ENCODE data around the gene FGF4.

GRCh38 chr11:69804769-69805508, 29.8 kb upstream of the FGF4 start:
- no peak for TF ChIP-seq ARNT (IDR thresholded peaks at IDR 0.05)
- no peak for TF ChIP-seq BHLHE40 (IDR thresholded peaks at IDR 0.05; ENCODE audit: borderline replicate concordance)
- no peak for TF ChIP-seq ELF4 (IDR thresholded peaks at IDR 0.05)
- no peak for TF ChIP-seq SP1 (IDR thresholded peaks at IDR 0.05)
- TF ChIP-seq SUZ12 (IDR thresholded peaks at IDR 0.05) = no peak
- no peak for TF ChIP-seq HDGF (IDR thresholded peaks at IDR 0.05; ENCODE audit: borderline replicate concordance)
- TF ChIP-seq NFRKB (IDR thresholded peaks at IDR 0.05) = no peak
- no peak for TF ChIP-seq TARDBP (IDR thresholded peaks at IDR 0.05)
- TF ChIP-seq FOXM1 (IDR thresholded peaks at IDR 0.05; ENCODE audit: borderline replicate concordance) = no peak

Data from HEK293T (cell line).